Measurements from ENCODE around the gene UBR1.
"Not testable (repeated sequence)": the region's sequence is repeated elsewhere in the genome, so short reads cannot be mapped to it uniquely, and the experiment has no call there.

The UBR1 gene

DNA sequence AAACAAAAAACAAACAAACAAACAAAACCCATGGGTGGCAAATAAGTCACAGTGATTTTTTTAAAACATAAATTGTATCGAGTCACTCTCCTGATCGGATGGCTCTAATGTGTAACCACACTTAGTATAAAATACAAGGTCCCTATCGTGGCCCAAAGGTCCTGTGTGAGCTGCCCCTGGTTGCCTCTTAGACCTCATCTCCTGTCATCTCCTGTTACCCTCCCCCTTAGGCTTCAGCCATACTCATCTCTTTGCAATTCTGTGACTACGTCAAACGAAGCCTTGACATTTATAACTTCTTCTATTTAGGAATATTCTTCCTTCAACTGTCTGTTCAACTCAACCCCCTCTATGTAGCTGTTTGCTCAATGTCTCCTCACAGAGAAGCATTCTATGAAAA lies 141.4 kb downstream of the UBR1 start:
- DNase-seq, result no peak

DNA sequence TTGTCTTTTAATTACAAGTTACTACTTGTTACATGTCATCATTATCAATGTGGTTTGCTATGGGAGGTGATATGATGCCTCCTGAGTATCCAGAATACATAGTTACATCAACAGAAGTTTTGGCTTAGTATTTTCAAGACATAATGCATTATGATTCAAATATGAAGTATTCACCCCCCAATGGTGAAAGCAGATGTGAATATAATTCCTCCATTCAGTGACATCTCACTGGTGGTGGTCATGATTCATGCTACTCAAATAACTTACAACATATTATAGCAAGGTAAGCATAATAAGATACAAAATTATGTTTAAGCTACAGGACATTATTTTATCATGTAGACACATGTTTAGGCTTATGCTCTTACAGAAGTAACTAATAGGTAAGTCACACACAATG lies 150.3 kb downstream of the UBR1 start:
- no peak for DNase-seq

DNA sequence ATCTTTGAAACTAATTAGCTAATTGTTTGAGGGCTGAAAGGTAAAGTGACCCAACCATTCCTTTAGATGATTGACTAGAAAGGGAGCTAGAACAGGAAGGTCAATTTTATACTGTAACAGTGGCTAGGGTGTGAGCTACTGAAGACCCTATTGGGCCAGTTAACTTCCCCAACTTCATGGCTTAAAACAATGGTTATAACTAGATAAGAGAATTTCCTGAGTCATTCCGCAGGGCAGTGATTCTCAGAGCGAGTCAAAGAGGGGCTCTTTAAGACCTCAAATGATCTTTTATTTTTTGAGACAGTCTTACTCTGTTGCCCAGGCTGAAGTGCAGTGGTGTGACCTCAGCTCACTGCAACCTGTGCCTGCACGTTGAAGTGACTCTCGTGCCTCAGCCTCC lies 151.5 kb downstream of the UBR1 start:
- DNase-seq, result no peak

DNA sequence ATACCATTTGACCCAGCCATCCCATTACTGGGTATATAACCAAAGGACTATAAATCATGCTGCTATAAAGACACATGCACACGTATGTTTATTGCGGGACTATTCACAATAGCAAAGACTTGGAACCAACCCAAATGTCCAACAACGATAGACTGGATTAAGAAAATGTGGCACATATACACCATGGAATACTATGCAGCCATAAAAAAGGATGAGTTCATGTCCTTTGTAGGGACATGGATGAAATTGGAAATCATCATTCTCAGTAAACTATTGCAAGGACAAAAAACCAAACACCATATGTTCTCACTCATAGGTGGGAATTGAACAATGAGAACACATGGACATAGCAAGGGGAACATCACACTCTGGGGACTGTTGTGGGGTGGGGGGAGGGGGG lies 156.9 kb downstream of the UBR1 start:
- DNase-seq, result not testable (repeated sequence)

DNA sequence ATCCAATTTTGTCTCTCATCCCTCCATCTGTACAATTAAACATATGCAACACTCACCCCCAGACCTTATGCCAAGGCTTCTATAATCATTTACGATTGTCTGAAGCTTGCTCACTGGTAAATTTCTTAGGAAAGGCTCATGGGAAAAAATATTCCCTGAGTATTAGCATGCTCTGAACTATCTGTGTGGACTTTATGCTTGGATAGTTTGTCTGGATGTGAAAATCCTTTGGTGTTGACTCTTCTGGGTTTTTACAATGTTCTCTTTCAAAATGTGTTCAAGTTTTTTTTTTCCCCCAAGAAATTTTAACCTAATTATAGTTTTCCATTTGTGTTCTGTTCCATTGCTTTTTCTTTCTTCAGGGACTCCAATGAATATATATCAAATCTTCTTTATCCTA lies 165.3 kb downstream of the UBR1 start:
- DNase-seq, result no peak

DNA sequence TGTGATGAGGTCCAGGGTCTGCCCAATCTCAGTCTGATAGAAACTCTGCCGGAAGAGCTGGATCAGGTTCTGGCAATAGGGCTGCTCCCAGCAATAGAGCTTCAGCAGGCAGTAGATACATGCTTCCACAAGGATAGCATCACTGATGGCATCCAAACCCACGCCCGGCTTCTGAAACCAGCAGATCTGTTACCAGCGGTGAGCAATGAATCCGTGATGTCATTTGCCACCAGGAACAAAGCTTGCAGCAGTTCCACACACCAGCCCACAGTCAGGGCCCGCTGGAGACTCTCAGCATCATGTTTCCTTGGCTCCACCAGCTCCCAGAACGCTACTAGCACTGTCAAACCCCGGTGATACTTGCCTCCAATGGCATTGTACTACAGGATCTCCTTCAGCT lies 166.0 kb downstream of the UBR1 start:
- DNase-seq, result no peak

DNA sequence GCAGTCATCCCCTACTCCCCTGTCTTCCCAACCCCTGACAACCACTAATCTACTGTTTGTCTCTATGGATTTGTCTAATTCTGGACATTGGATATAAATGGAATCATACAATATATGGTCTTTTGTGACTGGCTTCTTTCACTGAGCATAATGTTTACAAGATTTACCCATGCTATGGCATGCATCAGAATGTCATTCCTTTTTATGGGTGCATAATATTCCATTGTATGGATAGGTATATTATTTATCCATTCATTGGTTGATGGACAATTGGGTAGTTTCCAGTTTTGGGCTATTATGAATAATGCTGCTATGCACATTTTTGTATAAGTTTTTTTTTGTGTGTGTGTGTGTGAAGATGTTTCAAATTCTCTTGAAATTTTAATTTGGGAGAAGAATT lies 168.7 kb downstream of the UBR1 start:
- DNase-seq, result no peak

DNA sequence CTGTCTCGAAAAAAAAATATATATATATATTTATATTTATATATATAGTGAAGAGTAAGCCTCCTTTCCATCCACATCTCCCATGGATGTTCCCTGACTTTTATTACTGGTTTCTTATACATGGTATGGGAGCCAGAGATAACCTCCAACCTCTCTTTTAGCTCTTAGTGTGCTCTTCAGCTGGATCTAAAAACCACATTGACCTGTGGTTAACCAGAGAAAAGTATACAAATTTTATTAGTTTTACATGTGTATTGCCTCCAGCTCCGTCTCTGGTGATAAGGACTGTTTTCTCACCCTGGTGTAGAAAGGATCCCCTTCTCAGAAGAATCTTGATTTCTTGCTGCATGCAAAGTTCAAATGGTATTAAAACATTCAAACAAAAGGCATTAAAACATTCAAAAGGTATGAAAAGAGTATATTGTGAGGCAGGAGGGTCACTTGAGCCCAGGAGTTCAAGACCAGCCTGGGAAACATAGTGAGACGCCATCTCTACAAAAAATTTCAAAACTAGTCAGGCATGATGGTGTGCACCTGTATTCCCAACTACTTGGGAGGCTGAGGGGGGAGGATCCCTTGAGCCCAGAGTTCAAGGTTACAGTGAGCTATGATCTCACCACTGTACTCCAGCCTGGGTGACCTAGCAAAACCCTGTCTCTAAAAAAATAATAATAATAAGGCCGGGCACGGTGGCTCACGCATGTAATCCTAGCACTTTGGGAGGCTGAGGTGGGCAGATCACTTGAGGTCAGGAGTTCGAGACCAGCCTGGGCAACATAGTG lies 171.8 kb downstream of the UBR1 start:
- DNase-seq, result no peak

DNA sequence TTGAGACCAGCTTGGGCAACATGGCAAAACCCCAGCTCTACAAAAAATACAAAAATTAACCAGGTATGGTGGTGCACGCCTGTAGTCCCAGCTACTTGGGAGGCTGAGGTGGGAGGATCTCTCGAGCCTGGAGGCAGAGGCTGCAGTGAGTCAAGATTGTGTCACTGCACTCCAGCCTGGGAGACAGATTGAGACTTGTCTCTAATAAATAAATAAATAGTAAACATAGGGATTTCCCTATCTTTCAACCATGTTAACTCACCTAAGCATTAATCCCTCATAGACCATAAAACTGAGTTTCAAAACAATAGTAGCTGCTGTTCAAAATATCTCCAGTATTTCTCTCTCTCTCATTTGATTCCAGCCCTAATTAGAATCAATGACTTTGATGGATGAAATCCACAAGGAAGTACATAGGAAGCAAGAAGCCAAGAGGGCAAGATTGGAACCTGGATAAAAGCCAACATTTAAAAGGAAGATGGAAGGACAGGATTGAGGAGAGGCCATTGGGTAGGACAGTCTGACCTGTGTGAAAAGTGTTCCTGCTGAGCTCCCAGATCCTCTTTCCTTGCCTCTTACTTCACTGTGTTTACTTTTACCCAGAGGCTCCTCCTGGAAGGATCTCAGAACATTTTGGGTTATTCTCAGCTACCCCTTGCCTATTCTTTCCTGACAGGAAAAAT lies 172.9 kb downstream of the UBR1 start:
- DNase-seq, result no peak

DNA sequence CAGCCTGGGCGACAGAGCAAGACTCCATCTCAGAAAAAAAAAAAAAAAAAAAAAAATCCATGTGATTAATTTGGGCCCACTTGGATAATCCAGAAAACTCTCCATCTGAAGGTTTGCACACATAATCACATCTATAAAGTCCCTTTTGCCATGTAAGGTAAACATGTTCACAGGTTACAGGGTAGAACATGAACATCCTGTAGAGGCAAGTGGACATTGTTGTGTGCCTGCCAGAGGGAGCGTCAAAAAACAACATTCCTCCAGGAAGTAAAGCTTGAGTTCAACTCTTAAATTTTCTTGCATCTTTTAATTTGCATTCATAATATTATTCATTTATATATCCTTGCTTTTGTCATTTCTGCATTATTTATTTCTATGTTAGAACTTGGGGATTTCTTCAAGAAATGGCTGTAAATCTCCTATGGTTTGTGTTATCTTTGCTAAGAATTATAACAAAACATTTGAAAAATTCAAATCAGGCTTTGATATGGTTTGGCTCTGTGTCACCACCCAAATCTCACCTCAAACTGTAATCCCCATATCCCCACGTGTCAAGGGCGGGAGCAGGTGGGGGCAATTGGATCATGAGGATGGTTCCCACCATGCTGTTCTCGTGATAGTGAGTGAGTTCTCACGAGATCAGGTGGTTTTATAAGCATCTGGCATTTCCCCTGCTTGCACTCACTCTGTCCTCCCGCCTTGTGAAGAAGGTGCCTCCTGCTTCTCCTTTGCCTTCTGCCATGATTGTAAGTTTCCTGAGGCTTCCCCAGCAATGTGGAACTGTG lies 173.9 kb downstream of the UBR1 start:
- no peak for DNase-seq

DNA sequence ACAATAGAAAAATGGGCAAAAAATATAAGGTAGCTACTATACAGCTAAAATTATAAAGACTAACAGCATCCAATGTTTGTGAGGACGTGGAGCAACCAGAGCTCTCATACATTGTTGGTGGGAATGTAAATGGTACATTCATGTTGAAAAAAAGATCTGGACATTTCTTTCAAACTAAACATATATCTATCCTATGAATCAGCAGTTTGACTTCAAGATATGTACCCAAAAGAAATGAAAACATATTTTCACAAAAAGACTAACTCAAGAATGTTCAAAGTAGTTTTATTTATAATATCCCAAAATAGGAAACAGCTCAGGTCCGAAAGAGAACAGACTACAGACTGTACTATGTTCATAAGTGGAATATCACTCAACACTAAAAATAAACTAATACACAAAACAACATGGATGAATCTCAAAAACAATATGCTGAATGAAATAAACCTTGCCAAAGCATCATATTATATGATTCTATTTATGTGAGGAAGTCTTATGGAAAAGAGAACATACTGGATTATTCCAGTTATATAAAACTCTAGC lies 176.5 kb downstream of the UBR1 start:
- no peak for DNase-seq

DNA sequence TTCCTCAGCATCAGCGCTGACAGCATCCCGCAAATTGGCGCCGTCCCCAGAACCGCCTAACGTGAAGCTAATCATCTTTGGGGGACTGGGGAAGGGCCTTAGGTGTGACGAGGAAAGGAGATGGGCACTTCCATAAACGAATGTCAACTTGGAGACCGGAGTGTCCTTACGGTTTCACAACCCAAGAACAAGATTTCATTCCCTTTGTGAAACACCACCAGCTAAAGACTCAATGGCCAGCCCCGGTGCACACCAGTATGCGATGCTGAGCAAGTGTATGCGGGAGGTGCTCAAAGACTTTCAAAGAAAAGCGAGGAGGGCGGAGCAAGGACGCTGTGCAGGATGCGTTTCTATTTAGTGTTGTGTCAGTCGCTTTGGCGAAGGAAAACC lies 184.5 kb downstream of the UBR1 start:
- DNase-seq, result peak; percentile 10

DNA sequence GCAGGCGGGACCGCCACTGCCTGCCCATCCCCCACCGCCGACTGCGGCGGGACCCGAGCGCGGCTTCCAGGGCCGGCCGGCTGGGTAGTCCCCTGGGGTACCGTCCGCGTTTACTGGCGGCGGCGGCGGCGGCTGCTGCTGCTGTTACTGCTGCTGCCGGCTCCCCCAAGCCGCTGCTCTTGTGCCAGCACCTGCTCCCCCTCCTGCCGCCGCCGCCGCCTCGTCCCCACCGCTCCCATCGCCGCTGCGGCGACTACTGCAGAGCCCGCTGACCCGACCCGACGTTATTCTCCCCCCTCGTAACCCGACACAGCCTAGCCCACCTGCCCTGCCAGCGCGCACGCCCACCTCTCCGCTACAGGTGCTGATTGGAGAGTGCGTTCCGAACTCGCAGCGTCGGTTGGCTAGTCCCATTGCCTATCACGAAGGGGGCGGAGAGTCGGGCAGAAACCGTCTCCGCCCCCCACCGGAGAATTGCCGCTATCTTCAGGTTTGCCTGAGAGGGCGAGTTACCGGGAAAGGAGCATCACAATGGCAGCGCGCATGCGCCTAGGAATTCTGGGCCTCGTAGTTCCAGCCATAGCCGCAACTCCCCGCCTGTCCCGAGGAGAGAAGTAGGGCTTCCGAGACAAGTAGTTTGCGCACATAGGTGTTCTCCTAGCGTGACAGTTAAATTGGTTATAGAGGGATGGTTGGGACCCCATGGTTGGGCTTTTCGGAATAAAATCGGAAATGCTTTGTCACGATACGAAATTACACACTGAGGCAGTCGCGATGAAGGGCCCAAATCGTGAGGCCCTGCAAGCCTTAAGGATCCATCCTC lies 185.1 kb downstream of the UBR1 start, which contains the start of gene TTBK2:
TSS of gene TTBK2 (minus strand) at position 260 of the 823 bp plus-strand sequence. CDS start 42,161 bp downstream, outside the sequence.
- peak; percentile 98 for DNase-seq

DNA sequence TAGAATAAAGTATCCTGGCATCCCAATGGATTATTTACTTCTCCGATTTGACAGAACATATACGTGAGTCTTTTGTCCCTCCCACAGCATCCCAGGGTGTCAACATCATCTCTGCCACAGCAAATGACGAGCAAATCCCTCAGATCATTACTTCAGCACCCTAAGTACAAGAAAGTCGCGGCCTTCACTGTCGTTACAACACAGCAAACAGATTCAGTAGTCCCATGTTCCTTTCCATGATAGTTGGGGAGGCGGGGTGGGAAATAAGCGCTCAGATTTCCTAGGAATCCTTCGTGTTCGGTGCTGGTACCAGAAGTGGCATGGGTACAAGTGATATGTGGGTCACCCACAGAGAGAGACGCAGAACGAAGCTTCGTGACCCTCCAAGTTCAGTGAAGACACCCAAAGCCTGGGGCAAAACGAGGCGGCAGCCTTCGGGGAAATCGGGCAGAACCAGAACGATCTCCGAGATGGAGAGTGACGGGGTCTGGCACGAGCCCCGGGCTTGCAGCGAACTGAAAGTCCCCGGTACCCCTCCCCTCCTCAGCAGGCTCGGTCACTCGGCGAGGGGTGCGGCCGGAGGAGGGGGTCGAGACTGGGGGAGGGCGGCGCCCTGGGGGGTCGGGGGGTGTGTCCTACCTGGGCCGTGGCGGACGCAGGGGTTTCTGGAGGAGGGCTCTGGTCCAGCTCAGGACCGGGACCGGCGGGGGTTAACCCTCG lies 185.9 kb downstream of the UBR1 start:
- peak; percentile 72 for DNase-seq

DNA sequence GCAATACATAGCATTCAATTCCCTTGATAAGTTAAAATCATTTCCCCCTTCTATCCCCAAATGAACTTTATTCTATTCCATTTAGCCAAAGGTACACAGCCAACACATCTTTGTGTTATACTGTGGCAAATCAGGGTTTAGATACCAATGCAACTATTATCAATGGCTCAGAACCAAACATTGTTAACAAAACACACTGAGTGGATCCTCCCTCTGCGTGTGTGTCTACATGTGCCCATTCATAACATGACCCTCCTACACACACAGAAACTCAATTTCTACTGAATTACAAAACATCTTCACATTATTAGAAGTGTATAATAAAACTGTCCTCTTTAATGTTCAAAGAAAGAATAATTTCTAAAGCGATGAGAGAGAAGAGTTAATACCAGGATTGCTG lies 186.5 kb downstream of the UBR1 start:
- no peak for DNase-seq

DNA sequence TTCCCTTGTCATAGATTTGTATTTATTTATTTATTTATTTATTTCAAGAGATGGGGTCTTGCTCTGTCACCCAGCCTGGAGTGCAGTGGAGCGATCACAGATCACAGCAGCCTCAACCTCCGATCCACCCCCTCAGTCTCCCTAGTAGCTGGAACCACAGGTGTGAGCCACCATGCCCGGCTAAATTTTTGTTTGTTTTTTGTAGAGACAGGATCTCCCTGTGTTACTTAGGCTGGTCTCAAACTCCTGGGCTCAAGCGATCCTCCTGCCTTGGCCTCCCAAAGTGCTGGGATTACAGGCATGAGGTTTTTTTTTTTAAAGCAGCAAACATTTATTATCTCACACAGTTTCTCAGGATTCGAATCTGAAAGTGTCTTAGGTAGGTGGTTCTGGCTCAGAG lies 187.8 kb downstream of the UBR1 start:
- DNase-seq, result no peak

DNA sequence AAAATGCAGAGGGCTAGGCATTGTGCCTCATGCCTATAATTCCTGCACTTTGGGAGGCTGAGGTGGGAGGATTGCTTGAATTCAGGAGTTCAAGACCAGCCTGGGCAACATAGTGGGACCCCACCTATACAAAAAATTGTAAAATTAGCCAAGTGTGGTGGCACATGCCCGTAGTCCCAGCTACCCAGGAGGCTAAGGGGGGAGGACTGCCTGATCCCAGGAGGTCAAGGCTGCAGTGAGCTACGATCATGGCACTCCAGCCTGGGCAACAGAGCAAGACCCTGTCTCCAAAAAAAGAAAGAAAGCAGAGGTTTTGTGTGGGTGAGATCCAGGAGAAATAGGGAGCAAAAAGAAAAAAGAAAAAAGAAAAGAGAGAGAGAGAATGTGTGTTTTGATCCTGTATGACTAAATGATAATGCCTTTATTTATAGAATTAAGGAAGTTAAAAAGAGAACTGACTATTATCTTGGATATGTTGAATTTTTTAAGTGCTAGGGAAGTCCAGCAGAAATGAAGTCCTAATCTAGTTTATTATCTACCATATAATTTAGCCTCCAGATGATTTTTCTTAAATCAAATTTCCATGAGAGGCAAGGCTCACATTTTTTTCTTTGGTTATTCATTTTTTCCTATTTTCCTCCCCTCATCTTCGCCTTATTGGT lies 190.1 kb downstream of the UBR1 start:
- peak; percentile 43 for DNase-seq

DNA sequence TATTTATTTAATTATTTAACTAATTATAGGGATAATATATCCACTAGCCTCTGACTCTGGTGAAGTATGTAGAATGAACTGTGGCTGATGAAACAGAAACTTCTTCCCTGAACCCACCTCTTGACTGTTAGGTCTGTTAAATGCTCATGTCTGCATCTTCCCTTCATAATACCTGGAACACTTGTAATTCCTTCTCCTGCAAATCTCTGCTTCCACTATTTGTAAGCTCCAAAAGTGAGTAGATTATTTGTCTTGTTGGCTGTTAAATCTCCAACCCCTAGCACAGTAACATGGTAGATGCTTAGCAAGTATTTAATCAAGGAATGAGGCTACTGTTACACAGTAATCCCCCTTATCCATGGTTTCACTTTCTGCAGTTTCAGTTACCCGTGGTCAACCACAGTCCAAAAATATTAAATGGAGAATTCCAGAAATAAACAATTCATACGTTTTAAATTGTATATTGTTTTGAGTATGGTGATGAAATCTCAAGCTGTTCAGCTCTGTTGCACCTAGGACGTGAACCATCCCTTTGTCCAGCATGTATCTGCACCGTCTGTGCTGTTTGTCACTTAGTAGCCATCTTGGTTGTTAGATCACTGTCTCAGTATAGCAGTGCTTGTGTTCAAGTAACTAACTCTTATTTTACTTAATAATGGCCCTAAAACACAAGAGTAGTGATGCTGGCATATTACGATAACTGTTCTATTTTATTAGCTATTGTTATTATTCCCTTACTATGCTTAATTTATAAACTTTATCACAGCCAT lies 190.9 kb downstream of the UBR1 start:
- DNase-seq, result peak; percentile 29

DNA sequence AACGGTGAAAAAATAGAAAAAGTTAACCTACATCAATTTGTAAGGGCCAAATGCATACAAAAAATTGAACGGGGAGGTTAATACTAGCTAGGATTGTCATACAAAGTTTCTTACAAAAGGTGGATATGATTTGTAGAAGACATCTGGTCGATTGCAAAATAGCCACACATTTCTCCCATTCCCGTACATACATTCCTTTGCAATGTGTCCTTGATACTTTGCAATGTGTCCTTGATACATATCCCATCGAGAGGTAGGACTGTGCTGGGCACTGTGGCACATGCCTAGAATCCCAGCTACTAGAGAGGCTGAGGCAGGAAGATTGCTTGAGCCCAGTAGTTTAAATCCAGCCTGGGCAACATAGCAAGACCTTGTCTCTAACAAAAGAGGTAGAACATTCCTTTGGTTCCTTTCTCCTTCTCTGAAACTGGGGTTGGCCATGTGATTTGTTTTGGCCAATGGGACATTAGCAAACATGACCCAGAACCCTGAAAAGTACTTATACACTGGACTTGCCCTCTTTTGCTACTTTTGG lies 194.7 kb downstream of the UBR1 start:
- no peak for DNase-seq

DNA sequence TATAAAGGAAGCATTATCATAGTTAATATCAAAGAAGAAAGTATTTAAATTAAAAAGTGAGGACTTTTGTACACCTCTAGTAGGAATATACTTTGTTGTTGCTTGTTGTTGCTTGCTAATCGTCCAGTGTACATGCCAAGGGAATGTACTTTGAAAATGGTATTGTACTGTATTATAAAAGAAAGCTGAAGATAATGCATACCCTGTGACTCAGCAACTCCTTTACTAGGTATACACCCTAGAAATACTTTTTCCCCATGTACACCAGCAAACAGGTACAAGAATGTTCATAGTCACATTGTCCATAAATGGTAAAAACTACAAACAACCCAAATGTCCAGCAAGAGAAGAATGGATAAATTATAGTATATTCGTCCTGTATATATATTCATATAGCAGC lies 197.3 kb downstream of the UBR1 start:
- no peak for DNase-seq
